ENCODE measurements around the gene KCNT1.

DNA sequence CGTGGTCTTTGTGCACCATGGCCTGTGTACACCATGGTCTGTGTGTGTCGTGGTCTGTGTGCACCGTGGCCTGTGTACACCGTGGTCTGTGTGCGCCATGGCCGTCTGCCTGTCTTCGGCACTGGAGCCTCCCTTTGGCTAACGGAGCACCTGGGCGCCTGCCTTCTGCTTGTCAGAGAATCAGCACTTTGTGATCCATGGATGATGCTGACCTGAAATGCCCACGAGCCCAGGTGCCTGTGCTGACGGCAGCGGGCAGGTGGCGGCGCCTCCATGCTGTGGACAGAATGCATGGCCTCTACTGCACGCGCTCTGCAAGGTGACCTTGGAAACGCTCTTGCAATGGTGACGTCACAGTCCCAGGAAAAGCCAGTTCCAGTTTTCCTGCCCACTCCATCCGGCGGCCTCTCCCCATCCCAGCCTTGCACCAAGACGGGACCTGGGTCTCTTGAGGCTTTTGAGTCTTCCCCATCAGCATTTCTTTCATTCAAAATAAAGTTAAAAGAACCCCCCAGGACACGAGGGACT is 24.3 kb upstream of the KCNT1 start:
- TF ChIP-seq, protein P1, sequence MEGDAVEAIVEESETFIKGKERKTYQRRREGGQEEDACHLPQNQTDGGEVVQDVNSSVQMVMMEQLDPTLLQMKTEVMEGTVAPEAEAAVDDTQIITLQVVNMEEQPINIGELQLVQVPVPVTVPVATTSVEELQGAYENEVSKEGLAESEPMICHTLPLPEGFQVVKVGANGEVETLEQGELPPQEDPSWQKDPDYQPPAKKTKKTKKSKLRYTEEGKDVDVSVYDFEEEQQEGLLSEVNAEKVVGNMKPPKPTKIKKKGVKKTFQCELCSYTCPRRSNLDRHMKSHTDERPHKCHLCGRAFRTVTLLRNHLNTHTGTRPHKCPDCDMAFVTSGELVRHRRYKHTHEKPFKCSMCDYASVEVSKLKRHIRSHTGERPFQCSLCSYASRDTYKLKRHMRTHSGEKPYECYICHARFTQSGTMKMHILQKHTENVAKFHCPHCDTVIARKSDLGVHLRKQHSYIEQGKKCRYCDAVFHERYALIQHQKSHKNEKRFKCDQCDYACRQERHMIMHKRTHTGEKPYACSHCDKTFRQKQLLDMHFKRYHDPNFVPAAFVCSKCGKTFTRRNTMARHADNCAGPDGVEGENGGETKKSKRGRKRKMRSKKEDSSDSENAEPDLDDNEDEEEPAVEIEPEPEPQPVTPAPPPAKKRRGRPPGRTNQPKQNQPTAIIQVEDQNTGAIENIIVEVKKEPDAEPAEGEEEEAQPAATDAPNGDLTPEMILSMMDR (optimal IDR thresholded peaks at IDR 0.05 in 1 of 3, IDR thresholded peaks at IDR 0.05 in 1 of 3, conservative IDR thresholded peaks at IDR 0.05 in 1 of 3; ENCODE audit: extremely low read depth in 1 of 3, insufficient read depth in 2 of 3, low read length in 3 of 3), result no peak
- no peak for TF ChIP-seq EZH2 (IDR thresholded peaks at IDR 0.05; ENCODE audit: low read length)

Measured in keratinocyte (primary cell).